GM18867 (cell line): ENCODE measurements around the gene SLC23A3.
"Not testable (repeated sequence)": the region's sequence is repeated elsewhere in the genome, so short reads cannot be mapped to it uniquely, and the experiment has no call there.

ENCODE experiments used
- ATAC-seq: cut with Tn5 transposase; IDR thresholded peaks from one replicate; pipeline ENCODE4 v1.9.1; 2021; ENCODE audit warnings: mild to moderate bottlenecking, moderate library complexity; ENCODE audit not compliant: unreplicated experiment

SLC23A3 gene

DNA sequence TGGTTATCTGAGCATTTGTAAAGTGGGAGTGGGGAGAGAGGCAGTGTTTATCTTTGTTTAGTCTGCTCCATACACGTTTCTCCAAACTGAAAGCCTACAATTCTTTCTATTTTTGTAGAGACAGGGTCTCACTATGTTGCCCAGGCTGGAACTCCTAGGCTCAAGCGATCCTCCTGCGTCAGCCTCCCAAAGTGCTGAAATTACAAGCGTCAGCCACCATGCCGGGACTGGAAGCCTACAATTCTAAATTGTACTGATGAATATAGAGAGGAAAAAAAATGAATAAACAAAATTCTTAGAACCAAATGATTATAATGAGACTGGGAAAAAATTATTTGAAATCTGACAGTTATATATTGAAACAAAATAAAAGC is 35.3 kb upstream of the SLC23A3 start:
- ATAC-seq: no peak

- ATAC-seq: no peak
Observed at GRCh38 chr2:219204425-219205164, 34.8 kb upstream of the SLC23A3 start.

DNA sequence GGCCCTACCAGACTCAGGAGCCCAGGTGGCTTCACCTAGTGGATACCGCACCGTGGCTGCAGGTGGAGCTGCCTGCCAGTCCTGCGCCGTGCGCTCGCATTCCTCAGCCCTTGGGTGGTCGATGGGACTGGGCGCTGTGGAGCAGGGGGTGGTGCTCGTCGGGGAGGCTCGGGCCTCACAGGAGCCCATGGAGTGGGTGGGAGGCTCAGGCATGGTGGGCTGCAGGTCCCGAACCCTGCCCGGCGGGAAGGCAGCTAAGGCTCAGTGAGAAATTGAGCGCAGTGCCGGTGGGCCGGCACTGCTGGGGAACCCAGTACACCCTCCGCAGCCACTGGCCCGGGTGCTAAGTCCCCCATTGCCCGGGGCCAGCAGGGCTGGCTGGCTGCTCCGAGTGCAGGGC is 31.5 kb upstream of the SLC23A3 start:
- not testable (repeated sequence) for ATAC-seq

DNA sequence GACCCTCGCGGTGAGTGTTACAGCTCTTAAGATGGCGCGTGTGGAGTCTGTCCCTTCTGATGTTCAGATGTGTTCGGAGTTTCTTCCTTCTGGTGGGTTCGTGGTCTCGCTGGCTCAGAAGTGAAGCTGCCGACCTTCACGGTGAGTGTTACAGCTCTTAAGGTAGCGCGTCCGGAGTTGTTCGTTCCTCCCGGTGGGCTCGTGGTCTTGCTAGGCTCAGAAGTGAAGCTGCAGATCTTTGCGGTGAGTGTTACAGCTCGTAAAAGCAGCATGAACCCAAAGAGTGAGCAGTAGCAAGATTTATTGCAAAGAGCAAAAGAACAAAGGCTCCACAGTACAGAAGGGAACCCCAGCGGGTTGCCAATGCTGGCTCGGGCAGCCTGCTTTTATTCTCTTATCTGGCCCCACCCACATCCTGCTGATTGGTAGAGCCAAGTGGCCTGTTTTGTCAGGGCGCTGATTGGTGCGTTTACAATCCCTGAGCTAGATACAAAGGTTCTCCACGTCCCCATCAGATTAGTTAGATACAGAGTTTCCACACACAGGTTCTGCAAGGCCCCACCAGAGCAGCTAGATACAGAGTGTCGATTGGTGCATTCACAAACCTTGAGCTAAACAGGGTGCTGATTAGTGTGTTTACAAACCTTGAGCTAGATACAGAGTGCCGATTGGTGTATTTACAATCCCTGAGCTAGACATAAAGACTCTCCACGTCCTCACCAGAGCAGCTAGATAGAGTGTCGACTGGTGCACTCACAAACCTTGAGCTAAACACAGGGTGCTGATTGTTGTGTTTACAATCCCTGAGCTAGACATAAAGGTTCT is 30.9 kb upstream of the SLC23A3 start:
- ATAC-seq: not testable (repeated sequence)

- ATAC-seq: no peak
Observed at GRCh38 chr2:219199470-219200211, 29.8 kb upstream of the SLC23A3 start.

DNA sequence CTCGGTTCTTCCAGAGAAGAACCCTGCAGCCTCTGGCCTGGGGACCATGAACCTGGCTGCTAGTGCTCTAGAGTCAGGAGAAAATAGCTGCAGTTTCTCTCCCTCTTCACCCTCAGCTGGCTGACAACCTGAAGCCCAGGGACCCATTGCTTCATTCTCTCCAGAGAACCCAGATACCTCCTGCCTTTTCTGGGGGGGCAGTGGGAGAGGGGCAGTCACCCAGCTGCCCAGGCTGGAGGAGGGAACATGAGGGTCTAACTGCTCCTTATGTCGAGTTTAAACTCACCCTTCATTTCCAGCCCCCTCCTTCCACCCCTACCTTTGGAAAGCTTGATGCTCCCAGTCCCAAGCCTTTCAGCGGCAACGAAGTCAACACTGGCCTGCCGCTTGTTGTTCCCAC is 29.1 kb upstream of the SLC23A3 start:
- no peak for ATAC-seq

GRCh38 chr2:219197388-219197787 is 27.6 kb upstream of the SLC23A3 start:
- no peak for ATAC-seq

DNA sequence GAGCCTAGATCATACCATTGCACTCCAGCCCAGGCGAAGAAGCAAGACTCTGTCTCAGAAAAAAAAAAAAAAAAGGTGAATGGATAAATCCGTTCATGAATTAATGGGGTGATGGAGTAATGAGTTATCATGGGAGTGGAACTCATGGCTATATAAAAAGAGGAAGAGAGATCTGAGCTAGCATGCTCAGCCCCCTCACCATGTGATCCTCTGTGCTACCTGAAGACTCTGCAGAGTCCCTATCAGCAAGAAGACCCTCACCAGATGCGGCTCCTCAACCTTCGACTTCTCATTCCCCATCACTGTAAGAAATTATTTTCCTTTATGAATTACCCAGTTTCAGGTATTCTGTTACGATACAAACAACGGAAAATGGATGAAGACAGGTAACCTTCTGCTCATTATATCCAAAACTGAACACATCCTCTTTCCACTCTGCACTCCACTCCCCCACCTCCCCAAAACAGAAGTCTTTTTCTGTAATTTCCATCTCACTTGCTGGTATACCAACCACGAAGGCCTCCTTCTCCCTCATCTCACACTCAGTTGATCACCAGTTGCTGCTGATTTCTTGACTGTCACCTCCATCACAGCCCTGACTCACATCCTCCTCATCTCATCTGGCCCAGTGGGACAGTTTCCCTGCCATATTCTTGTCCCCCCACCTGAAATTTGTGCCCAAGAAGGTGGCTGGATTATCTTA is 17.1 kb upstream of the SLC23A3 start:
- ATAC-seq: no peak

DNA sequence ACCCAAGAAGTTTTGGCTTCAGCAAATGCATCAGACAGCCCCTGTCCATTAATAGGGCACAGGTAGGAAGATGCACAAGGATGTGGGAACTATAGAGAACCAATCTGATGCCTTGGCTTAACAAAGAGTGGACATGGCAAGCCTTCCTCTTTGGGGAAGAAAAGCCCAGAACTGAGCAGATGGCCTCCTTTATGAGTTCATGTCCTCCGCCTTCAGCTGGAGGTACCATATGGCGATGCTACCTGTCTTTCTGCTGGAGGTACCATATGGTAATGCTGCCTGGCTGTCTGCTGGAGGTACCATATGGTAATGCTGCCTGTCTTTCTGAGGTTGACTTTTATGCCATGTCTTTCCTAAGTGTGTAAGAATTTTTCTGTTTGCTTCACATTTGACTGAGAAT is 14.3 kb upstream of the SLC23A3 start:
- ATAC-seq: no peak

DNA sequence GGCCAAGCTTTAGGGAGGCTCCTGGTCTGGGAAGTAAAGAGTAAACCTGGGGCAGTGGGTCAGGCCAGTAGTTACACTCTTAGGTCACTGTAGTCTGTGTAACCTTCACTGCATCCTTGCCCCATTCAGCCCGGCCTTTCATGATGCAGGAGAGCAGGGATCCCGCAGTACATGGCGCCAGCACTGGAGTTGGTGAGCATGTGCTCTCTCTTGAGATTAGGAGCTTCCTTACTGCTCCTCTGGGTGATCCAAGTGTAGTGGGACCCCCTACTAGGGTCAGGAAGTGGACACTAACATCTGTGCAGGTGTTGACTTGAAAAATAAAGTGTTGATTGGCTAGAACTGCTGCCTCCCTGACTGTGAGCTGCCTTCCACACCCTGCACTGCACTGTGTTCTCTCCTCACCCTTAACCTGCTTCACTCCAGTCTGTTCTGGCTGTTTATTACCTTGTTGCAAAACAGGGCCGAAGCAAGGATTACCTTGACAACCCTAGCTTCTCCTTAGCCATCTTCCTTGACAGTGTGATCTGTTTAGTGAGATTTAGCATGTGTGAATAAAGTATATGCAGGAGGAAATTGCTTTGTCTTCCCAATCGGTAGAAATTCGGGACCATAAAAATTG is 13.4 kb upstream of the SLC23A3 start:
- ATAC-seq: no peak

GRCh38 chr2:219182331-219183150 is 12.7 kb upstream of the SLC23A3 start:
- ATAC-seq: no peak

GRCh38 chr2:219181531-219181930 is 11.7 kb upstream of the SLC23A3 start:
- no peak for ATAC-seq

DNA sequence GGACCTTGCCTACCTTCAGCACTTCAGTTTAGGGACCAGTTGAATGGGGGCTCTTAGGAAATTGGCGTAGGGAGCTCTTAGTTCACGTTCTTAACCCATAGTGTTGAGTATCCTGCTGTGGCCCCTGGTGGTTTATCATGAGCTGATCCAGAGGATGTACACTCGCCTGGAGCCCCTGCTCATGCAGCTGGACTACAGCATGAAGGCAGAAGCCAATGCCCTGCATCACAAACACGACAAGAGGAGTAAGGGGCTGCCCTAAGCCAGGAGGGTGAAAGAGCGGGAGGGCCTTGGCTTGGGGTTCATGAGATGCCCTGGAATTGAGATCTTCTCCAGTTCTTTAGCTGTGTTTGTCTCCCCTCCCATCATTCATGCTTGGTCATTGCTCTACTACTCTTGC is 11.1 kb upstream of the SLC23A3 start:
- ATAC-seq: no peak

DNA sequence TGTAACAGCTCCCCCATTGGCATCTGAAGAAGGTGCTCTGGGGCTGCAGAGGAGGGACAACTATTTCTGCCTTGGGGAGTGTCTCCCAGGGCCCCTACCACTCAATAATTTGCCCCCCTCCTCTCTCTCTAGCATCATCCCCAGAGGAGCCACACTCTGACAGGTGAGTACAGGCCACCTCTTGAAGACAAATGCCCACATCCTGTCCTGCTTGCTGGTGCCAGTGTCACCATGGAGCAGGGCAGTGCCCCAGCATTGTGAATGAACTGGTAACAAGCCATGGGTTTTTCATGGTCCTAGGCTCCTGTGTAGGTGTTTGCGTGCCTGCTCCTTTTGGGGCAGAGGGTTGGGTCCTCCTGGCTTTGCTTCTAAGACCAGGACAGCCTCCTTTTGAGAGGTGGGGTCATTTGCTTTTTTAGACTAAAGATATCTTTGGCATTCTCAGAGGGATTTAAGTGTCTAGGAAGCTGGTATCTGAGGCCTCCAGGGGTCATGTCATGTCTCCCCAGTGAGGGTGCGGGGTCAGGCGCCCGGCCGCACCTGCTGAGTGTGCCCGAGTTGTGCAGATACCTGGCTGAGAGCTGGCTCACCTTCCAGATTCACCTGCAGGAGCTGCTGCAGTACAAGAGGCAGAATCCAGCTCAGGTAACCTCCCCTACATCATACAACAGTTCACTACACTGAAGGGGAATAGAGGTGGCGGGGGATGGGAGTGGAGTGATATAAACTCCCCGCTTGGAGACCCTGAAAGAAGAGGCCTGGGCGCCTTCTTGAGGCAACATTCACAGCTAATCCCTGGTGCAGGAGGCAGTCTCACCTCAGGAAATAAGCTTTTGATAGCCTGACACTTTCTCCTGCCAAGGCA is 10.0 kb upstream of the SLC23A3 start:
- ATAC-seq: no peak

DNA sequence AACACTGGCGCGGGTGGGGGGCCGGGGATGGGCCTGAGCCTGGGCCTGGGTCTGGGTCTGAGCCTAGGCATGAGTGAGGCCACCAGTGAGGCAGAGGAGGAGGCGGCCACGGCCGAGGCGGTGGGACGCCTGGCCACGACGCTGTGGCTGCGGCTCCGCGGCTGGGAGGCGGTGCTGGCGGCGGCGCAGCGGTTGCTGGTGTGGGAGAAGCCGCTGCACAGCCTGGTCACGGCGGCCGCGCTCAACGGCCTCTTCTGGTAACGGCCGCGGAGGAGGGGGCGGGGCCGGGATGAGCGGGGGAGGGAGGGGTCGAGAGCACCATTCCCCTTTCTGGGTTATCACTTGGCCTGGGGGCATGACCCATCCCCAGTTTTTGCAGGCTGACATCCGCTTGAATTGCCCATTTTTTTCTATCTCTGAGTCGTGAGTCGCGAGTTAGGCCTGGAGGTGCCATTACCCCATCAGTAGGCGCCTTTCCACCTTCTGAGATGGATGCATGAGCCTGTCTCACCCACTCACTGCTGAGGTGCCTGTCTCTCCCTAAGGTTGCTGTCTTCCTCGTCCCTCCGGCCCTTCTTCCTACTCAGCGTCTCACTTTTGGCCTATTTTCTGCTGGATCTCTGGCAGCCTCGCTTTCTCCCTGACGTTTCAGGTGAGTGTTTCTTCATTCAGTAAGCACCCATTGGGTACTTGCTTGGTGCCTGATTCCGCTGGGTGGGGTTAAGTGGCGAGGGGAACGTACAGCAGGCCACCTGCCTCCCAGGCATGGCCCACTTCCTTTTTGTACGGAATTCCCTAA is 8.7 kb upstream of the SLC23A3 start:
- peak; percentile 27 for ATAC-seq

- ATAC-seq: peak; percentile 41
Observed at GRCh38 chr2:219177552-219178376, 7.9 kb upstream of the SLC23A3 start, which contains the start of gene RETREG2. Gene RETREG2, plus strand, starts transcription at chr2:219178275. Its CDS starts 78 bp downstream, at chr2:219178353.
